ENCODE data around the gene SHISA5. TPM values are rescaled to one million over a fixed set of nuclear protein-coding genes. Genes with fewer than 3 reads are reported as not detected.

The SHISA5 gene
- polyA plus RNA-seq, 1 experiment, result 217 TPM

DNA sequence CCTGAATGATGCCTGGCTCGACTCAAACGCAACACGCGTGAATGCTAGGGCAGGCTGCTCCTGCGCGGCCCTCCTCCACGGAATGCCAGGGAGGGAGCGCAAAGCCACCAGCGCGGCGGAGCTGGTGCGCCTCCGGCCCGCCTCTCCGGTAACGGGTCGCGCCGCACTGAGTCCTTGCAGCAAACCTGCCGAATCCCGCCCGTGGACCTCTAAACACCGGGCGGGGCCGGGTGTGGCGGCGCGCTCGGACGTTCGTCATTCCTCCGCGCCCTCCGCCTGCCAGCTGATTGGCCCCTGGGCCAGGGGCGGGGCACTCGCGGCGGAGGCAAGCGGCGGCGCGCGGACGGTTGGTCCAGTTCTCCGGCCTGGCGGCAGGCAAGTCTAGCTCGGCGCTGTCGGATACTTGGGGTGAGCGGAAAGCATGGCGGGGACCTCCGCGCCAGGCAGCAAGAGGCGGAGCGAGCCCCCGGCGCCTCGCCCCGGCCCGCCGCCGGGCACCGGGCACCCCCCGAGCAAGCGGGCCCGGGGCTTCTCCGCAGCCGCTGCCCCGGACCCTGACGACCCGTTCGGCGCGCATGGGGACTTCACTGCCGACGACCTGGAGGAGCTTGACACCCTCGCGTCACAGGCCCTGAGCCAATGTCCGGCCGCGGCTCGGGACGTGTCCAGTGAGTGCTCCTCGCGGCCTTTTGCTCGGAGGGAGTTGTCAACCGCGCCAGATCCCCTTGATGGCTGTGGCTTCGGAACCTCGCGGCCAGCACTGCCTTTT is 57.4 kb downstream of the SHISA5 start, which contains the start of gene ATRIP:
Gene ATRIP (plus strand): TSS at position 313 of the 769 bp plus-strand sequence. CDS start 109 bp downstream, at position 422.
- CTCF ChIA-PET, result interaction anchor here (1.2 to 4.8 kb wide), 6 partner anchors 11 to 206 kb away, joined by 3 to 40 read pairs (median 4); partner anchors contain the start of gene ZNF589
- no peak for DNase-seq (ENCODE audit: low read depth)
- POLR2A ChIA-PET, result interaction anchor here (0.6 to 0.7 kb wide), 3 partner anchors 110 to 1356 kb away, joined by 3 to 4 read pairs (median 3); partner anchors contain the start of gene INKA1
- Histone ChIP-seq H3K27me3 (ENCODE audit: control insufficient read depth, insufficient read depth, low read length) (no peaks in the 10 kb centered on the region), H3K36me3 (ENCODE audit: control insufficient read depth, insufficient read depth, low read length) (peaks cover 4% of the 10 kb centered on the region; the same call in 1 of the 2 replicates), H3K4me3 (ENCODE audit: low read depth, low read length) (peak within 1 kb of the TSS; percentile 64)
- no peak for TF ChIP-seq CTCF (IDR thresholded peaks at IDR 0.05; ENCODE audit: insufficient read depth, low read depth, low read length)

- peak overlapping the region; percentile 64 for H3K4me3 ChIP-seq (ENCODE audit: low read depth, low read length)
- ChIA-PET CTCF (interaction anchor here (1.2 to 4.8 kb wide), 5 partner anchors 10 to 190 kb away, joined by 3 to 40 read pairs (median 4); no protein-coding TSS in a partner anchor), POLR2A (interaction anchor here (0.6 kb wide), 1 partner anchor 146 kb away, joined by 3 read pairs; no protein-coding TSS in a partner anchor)
- no peaks in the 10 kb centered on the region for H3K27me3 ChIP-seq (ENCODE audit: control insufficient read depth, insufficient read depth, low read length)
- DNase-seq (ENCODE audit: low read depth), result no peak
- no peak for TF ChIP-seq CTCF (IDR thresholded peaks at IDR 0.05; ENCODE audit: insufficient read depth, low read depth, low read length)
- peaks cover 3% of the 10 kb centered on the region; the same call in 1 of the 2 replicates for H3K36me3 ChIP-seq (ENCODE audit: control insufficient read depth, insufficient read depth, low read length)
These were observed 57.9 kb downstream of the SHISA5 start for GRCh38 chr3:48446043-48446424.

DNA sequence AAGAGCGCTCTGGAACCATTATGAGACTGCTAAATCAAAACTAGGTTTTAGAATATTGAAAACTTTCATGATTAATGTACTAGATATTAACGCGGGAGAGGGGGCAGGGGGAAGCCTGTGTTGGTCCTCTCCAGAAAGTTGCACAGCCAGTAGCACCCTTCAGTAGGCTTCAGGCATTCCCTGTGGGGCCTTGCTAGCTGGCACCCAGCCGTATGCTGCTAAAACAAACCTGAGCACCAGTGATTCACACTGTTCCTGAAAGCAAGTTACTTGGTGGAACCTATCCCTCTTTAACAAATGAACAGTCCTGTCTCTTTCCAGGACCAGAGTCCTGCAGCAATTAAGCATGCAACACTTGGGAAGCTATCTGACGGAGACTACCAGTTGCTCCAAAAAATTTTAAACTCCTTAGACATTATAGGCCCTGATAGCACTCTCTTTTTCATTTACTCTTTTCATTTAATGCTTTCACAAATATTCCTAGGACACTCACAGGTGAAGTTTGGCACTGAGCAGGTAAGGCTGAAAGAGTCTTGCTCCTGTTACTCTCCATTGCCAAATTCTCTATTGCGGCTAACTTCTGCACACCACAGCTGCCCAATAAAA is 58.6 kb downstream of the SHISA5 start:
- H3K4me3 ChIP-seq (ENCODE audit: low read depth, low read length), result no peak overlapping the region

DNA sequence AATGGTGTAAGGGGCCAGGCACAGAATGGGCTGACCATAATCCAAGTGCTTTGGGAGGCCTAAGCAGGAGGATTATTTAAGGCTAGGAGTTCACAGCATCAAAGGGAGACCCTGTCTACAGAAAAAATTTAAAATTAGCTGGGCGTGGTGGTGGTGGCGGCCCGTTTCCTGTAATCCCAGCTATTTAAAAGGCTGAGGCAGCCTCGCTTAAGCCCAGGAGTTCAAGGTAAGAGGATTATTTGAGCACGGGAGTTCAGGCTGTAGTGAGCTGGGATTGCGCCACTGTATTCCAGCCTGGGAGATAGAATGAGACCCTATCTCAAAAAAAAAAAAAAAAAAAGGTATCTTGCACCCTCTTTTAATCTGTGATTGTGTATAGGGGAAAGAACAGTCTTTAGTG is 62.0 kb downstream of the SHISA5 start:
- ChIA-PET POLR2A (interaction anchor here (1.0 kb wide), 1 partner anchor 115 kb away, joined by 3 read pairs; the partner anchor contains the start of gene PFKFB4), CTCF (interaction anchor here (3.7 kb wide), 1 partner anchor 41 kb away, joined by 39 read pairs; no protein-coding TSS in a partner anchor)

More for the DNA sequence above, 58.6 kb downstream of the SHISA5 start:
- CTCF ChIA-PET, result interaction anchor here (1.5 to 4.8 kb wide), 4 partner anchors 9 to 172 kb away, joined by 3 to 40 read pairs (median 6); no protein-coding TSS in a partner anchor
- DNase-seq (ENCODE audit: low read depth), result no peak
- POLR2A ChIA-PET, result interaction anchor here (0.6 kb wide), 1 partner anchor 15 kb away, joined by 3 read pairs; no protein-coding TSS in a partner anchor
- Histone ChIP-seq H3K27me3 (ENCODE audit: control insufficient read depth, insufficient read depth, low read length) (no peaks in the 10 kb centered on the region), H3K36me3 (ENCODE audit: control insufficient read depth, insufficient read depth, low read length) (peaks cover 3% of the 10 kb centered on the region; the same call in 1 of the 2 replicates)
- TF ChIP-seq CTCF (IDR thresholded peaks at IDR 0.05; ENCODE audit: insufficient read depth, low read depth, low read length), result no peak

More for the DNA sequence above, 62.0 kb downstream of the SHISA5 start:
- no peak for DNase-seq (ENCODE audit: low read depth)
- Histone ChIP-seq H3K27me3 (ENCODE audit: control insufficient read depth, insufficient read depth, low read length) (no peaks in the 10 kb centered on the region), H3K4me3 (ENCODE audit: low read depth, low read length) (no peak overlapping the region), H3K36me3 (ENCODE audit: control insufficient read depth, insufficient read depth, low read length) (peaks cover 3% of the 10 kb centered on the region; the same call in 1 of the 2 replicates)
- TF ChIP-seq CTCF (IDR thresholded peaks at IDR 0.05; ENCODE audit: insufficient read depth, low read depth, low read length), result no peak
